T-helper 9 cell (primary cell): ENCODE measurements around the gene LDLRAD4.
"Not testable (repeated sequence)": the region's sequence is repeated elsewhere in the genome, so short reads cannot be mapped to it uniquely, and the experiment has no call there.

Source experiments
- DNase-seq: peaks from one replicate; pipeline ENCODE4 v3.0.0-alpha.2; 2020

Gene LDLRAD4

GRCh38 chr18:13658436-13659204, 440.1 kb downstream of the LDLRAD4 start:
- DNase-seq: no peak

- no peak for DNase-seq
Measured at GRCh38 chr18:13660510-13660909, 441.9 kb downstream of the LDLRAD4 start.

- no peak for DNase-seq
Measured at GRCh38 chr18:13661051-13661778, 442.7 kb downstream of the LDLRAD4 start.

- no peak for DNase-seq
Measured at GRCh38 chr18:13661779-13662256, 443.3 kb downstream of the LDLRAD4 start.

GRCh38 chr18:13672657-13673056, 454.1 kb downstream of the LDLRAD4 start:
- no peak for DNase-seq

GRCh38 chr18:13676471-13676870, 457.9 kb downstream of the LDLRAD4 start:
- no peak for DNase-seq

GRCh38 chr18:13677350-13677749, 458.8 kb downstream of the LDLRAD4 start:
- not testable (repeated sequence) for DNase-seq

- no peak for DNase-seq
Measured at GRCh38 chr18:13680612-13681011, 462.1 kb downstream of the LDLRAD4 start.

- DNase-seq: no peak
Measured at GRCh38 chr18:13681701-13682100, 463.1 kb downstream of the LDLRAD4 start.

GRCh38 chr18:13684546-13684945, 466.0 kb downstream of the LDLRAD4 start:
- no peak for DNase-seq

- DNase-seq: no peak
Measured at GRCh38 chr18:13688191-13689136, 469.9 kb downstream of the LDLRAD4 start.

- not testable (repeated sequence) for DNase-seq
Measured at GRCh38 chr18:13690060-13690459, 471.5 kb downstream of the LDLRAD4 start.

GRCh38 chr18:13695337-13695736, 476.8 kb downstream of the LDLRAD4 start:
- not testable (repeated sequence) for DNase-seq

GRCh38 chr18:13696961-13697360, 478.4 kb downstream of the LDLRAD4 start:
- DNase-seq: no peak

GRCh38 chr18:13700153-13700552, 481.6 kb downstream of the LDLRAD4 start:
- DNase-seq: no peak
